GM13976 (cell line): ENCODE data around the gene MICU1.

Experiments
- DNase-seq: peaks from one replicate; pipeline ENCODE4 v3.0.0; 2012; ENCODE audit warnings: low spot score
- in situ Hi-C: fragments of 300-500 bp; cut with MboI; formaldehyde crosslinking; loops from one replicate; pipeline ENCODE4 v1.12.0; 2022; ENCODE audit warnings: low sequenced_read_pairs, mixed read lengths, inconsistent platforms; ENCODE audit not compliant: unreplicated experiment
- TF ChIP-seq, protein P1 (sequence below): IDR thresholded peaks from 2 replicates; pipeline ENCODE4 v1.5.1; 2012; ENCODE audit warnings: borderline replicate concordance, mild to moderate bottlenecking; ENCODE audit not compliant: insufficient read depth; ENCODE audit errors: extremely low read depth, missing control alignments, control extremely low read depth

The MICU1 gene

DNA sequence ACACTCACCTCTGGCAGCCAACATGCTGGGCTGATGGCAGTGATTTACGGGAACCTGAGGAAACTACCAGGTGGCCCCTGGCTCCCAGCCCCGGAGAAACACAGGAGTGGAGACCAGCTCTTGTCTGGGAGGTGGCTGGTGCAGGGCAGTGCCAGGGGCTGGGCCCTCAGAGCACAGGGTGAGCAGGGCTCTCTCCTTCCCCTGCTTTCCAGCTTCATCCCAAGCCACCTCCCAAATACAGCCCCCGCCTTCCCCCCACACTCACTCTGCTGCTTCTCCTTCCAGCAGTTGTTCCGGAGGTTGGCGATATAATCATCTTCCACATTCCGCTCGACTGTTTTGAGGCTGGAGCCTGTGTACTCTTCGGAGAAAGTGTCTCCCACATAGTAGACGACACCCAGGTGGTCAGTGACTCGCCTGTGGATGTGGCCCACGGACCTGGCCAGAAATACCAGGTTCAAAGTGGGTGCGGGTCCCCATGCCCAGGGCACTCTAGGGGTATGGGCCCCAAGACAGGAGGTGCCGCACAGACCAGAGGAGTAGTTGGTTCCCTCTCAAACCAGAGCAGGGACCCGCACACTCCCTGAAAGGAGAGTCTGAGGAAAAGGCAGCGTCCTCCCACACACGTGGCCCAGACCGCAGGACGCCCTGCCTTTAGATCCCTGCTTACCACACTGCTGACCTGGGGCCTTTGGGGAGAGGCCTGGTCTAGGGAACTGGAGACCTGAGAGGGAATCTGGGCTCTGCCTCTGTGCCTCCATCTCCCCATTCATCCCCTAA lies 289.4 kb downstream of the MICU1 start:
- TF ChIP-seq, protein P1, sequence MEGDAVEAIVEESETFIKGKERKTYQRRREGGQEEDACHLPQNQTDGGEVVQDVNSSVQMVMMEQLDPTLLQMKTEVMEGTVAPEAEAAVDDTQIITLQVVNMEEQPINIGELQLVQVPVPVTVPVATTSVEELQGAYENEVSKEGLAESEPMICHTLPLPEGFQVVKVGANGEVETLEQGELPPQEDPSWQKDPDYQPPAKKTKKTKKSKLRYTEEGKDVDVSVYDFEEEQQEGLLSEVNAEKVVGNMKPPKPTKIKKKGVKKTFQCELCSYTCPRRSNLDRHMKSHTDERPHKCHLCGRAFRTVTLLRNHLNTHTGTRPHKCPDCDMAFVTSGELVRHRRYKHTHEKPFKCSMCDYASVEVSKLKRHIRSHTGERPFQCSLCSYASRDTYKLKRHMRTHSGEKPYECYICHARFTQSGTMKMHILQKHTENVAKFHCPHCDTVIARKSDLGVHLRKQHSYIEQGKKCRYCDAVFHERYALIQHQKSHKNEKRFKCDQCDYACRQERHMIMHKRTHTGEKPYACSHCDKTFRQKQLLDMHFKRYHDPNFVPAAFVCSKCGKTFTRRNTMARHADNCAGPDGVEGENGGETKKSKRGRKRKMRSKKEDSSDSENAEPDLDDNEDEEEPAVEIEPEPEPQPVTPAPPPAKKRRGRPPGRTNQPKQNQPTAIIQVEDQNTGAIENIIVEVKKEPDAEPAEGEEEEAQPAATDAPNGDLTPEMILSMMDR: no peak
- no peak for DNase-seq
- in situ Hi-C loops: loop anchor here (10.0 kb wide), 4 partner anchors 62 to 282 kb away; partner anchors contain the start of gene DDIT4

DNA sequence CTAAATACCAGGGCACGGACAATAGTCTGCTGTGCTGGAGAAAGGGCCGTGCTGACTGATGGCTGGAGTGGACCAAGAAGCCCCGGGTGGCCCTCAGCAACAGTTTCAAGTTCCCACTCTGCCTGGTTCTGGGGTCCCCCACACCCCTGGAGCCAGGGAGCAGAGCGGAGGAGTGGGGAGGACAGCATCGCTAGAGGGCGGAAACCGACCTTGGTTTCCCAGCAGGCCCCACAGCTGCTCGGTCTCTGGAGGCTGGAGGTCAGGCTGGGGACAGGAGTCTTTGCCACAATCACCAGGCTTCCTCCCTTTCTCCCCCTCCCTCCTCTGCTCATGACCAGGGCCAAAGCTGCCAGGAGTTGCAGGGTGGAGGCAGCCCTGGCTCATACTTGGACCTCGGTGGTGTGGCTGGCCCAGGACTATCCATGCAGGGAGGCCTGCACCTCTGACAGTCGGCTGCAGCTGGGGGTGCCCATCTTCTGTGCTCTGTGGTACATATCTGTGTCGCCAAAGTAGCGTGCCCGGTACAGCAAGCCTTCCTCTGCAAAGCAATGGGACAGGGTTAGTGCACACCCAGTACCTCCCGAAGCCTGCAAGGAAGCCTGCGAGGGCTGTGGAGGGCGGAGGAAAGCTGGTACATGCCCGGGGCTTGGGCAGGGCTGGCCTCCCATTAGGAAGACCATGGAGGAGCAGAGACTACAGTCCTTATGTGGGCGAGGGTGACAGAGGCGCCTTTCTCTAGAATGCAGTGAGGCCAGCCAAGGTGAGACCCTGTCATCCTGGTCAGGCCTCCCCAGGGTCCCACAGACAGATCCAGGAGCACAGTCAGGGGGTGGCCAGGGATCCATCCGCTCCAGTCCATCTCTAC lies 290.3 kb downstream of the MICU1 start:
- TF ChIP-seq, protein P1: no peak
- peak; percentile 74 for DNase-seq
- in situ Hi-C loops: loop anchor here (10.0 kb wide), 4 partner anchors 61 to 281 kb away; partner anchors contain the start of gene DDIT4

DNA sequence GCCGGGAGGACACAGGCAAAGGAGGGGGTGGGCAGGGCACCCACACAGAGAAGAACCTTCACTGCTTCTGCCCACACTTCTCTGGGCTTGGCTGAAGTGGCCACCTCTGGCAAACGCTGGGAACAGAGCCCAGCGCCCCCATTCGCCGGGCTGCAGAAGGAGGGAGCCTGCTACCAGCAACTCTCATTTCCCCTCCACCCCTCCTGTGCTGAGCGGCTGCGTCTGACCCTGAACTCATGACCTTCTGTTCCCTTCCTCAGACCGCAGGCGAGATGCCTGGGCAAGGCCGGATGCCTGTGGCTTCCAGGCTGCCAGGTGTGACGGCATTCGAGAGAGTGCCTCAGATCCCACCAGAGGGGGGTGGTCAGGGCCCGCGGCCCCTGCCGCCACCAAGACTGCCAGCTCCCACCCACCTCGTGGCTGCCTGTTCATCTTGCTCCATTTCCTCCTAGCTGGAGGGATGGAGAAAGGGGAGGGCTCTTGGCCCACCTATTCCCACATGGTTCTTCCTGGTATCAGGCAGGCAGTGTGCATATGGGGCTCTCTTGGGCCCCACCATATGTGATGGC lies 291.0 kb downstream of the MICU1 start:
- peak; percentile 81 for DNase-seq
- TF ChIP-seq, protein P1: peak; percentile 40
- in situ Hi-C loops: loop anchor here (10.0 kb wide), 4 partner anchors 60 to 280 kb away; partner anchors contain the start of gene DDIT4

DNA sequence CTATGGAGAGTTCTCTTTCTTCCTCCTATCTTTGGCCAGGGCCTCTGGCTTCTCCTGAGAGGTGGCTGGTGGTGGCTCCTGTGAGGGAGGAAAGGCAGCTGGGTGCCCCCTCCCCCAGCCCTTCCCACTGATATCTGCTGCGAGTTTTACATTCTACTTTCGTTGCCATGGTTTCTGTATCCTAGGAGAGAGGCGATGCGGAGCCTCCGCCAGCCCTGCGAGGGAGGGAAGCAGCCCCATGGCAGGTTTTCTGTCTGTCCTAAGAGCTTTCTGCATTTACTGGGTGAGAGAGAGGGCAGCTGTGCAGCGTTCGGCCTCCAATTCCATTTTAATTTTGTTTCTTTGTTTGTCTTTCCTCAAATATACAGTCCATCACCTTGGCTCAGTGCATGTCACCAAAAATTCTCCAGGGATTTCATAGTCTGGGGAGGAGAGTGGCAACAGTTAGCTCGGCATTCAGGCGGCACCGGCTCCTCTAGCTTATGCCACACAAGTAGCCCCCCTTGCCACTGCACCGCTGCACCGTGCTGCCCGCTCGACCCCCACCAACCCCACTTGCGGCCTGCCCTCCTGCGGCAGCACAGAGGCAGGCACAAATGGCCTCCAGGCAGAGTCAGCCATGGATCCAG lies 291.6 kb downstream of the MICU1 start:
- no peak for DNase-seq
- TF ChIP-seq, protein P1: no peak
- in situ Hi-C loops: loop anchor here (10.0 kb wide), 4 partner anchors 60 to 280 kb away; partner anchors contain the start of gene DDIT4

DNA sequence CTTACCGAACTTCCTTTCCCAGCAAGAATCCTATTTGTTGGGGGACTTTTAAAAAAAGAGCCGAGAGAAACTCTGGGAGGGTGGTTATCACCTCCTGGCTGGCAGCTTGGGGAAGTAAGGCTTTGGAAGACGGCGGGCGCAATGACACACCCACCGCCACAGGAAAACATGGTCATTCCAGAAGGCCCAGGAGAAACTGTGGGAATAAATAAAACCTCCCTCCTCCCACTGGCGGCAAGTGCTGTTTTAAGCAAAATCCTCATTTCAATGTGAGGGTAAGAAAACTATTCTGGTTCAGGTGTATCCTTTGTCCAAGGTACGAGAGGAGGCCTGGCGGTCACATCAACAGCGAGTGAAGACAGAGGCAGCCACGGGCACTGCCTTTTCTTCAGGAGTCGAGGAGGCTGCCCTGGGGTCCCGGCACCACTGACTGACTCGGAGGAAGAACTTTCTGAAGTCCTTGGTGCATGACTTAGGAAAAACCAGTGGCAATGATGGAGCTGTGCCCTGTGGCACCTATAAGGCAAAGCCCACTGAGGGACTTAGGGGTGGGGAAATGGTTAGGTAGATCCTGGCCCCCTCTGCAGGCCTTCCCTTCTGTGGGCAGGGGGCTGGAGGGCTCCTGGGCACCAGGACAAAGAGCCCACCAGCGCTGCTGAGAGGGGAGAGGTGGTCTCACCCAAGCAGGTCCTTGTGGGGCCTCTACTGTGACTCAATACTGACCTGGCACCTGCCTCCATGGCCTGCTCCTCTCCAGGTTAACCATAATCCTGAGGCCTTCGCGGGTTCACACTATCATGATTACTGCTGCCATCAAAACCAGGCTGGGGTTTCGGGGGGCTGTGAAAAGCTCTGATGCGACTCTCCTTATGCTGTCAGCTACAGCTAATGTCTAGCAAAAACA lies 292.5 kb downstream of the MICU1 start:
- in situ Hi-C loops: loop anchor here (10.0 kb wide), 4 partner anchors 59 to 279 kb away; partner anchors contain the start of gene DDIT4
- TF ChIP-seq, protein P1: no peak
- DNase-seq: no peak
